HEK293 (cell line): ENCODE data around the gene CCDC85B.
A peak's percentile ranks its signal among the peaks of the same experiment; 100 is the strongest.

Experiments
- CTCF ChIA-PET: fragments of 350-600 bp; formaldehyde crosslinking; extraction: SDS; loops from one replicate; lab custom pipeline; 2021; ENCODE audit warnings: antibody characterized with exemption; lab: Yijun Ruan, JAX
- POLR2A ChIA-PET: fragments of 300-600 bp; formaldehyde crosslinking; extraction: SDS; loops from one replicate; lab custom pipeline; 2020; ENCODE audit warnings: antibody characterized with exemption, inconsistent platforms; lab: Yijun Ruan, JAX
- H3K27ac ChIP-seq: fragments of 200-500 bp; sonication (Bioruptor generic); 2 replicates; pipeline ENCODE4 v1.5.1; 2014; ENCODE audit warnings: low read depth, low read length, control low read depth, inconsistent platforms; ENCODE audit errors: extremely low read depth
- H3K36me3 ChIP-seq, 2 experiments: fragments of 200-500 bp in 1 of 2; sonication (Bioruptor generic) in 1 of 2; 1 replicate in 1 of 2; 2 replicates in 1 of 2; pipeline ENCODE4 v1.5.1; 2014 to 2017; ENCODE audit warnings: inconsistent platforms in 2 of 2, low read length in 2 of 2; ENCODE audit not compliant: control insufficient read depth in 2 of 2, insufficient read depth in 1 of 2
- H3K4me1 ChIP-seq: fragments of 200-500 bp; sonication (Bioruptor generic); 2 replicates; pipeline ENCODE4 v1.5.1; 2014; ENCODE audit warnings: mild to moderate bottlenecking, low read length, inconsistent platforms; ENCODE audit not compliant: control insufficient read depth, insufficient read depth
- H3K4me3 ChIP-seq: 2 replicates; pipeline ENCODE4 v1.5.1; 2011; ENCODE audit warnings: low read depth, mild to moderate bottlenecking, control low read depth, low read length, moderate library complexity
- H3K9me3 ChIP-seq: fragments of 200-500 bp; sonication (Bioruptor generic); 2 replicates; pipeline ENCODE4 v1.5.1; 2014; ENCODE audit warnings: low read depth, low read length, inconsistent platforms; ENCODE audit not compliant: control insufficient read depth, insufficient read depth
- FEZF1 ChIP-seq: fragments of 450-650 bp; formaldehyde crosslinking; IDR thresholded peaks from 2 replicates; pipeline ENCODE4 v1.5.1; 2016; ENCODE audit warnings: missing biosample characterization, missing genetic modification characterization
- REPIN1 ChIP-seq: fragments of 450-650 bp; formaldehyde crosslinking; IDR thresholded peaks from 2 replicates; pipeline ENCODE4 v1.5.1; 2017; ENCODE audit warnings: missing biosample characterization, missing genetic modification characterization, low read depth
- ZNF132 ChIP-seq: fragments of 450-650 bp; formaldehyde crosslinking; IDR thresholded peaks from 2 replicates; pipeline ENCODE4 v1.5.1; 2017; ENCODE audit warnings: missing biosample characterization, missing genetic modification characterization, borderline replicate concordance
- ZNF184 ChIP-seq: fragments of 450-650 bp; IDR thresholded peaks from 2 replicates; pipeline ENCODE4 v1.5.1; 2018; ENCODE audit warnings: missing biosample characterization, mild to moderate bottlenecking, missing genetic modification characterization
- ZNF2 ChIP-seq: fragments of 450-650 bp; formaldehyde crosslinking; IDR thresholded peaks from 2 replicates; pipeline ENCODE4 v1.5.1; 2016; ENCODE audit warnings: missing biosample characterization, missing genetic modification characterization
- ZNF221 ChIP-seq: fragments of 450-650 bp; formaldehyde crosslinking; IDR thresholded peaks from 2 replicates; pipeline ENCODE4 v1.5.1; 2017; ENCODE audit warnings: missing biosample characterization, missing genetic modification characterization, borderline replicate concordance
- ZNF239 ChIP-seq: fragments of 450-650 bp; formaldehyde crosslinking; IDR thresholded peaks from 2 replicates; pipeline ENCODE4 v1.5.1; 2016; ENCODE audit warnings: missing biosample characterization, missing genetic modification characterization
- ZNF544 ChIP-seq: fragments of 450-650 bp; formaldehyde crosslinking; IDR thresholded peaks from 2 replicates; pipeline ENCODE4 v1.5.0; 2017; ENCODE audit warnings: missing biosample characterization, missing genetic modification characterization
- ZNF596 ChIP-seq: fragments of 450-650 bp; IDR thresholded peaks from 2 replicates; pipeline ENCODE4 v1.5.0; 2018; ENCODE audit warnings: missing biosample characterization, mild to moderate bottlenecking, missing genetic modification characterization, moderate library complexity
- ZNF658 ChIP-seq: fragments of 450-650 bp; formaldehyde crosslinking; IDR thresholded peaks from 2 replicates; pipeline ENCODE4; 2016; ENCODE audit warnings: missing biosample characterization, missing genetic modification characterization
- TF ChIP-seq, protein P1 (sequence below): fragments of 450-650 bp; formaldehyde crosslinking; IDR thresholded peaks from 2 replicates; pipeline ENCODE4 v1.5.1; 2016; ENCODE audit warnings: missing biosample characterization, missing genetic modification characterization
- TF ChIP-seq, protein P2 (sequence below): fragments of 450-650 bp; formaldehyde crosslinking; IDR thresholded peaks from 2 replicates; pipeline ENCODE4 v1.5.1; 2017; ENCODE audit warnings: missing biosample characterization, missing genetic modification characterization
- TF ChIP-seq, protein P3 (sequence below): fragments of 450-650 bp; formaldehyde crosslinking; conservative IDR thresholded peaks from 2 replicates; pipeline ENCODE4 v1.5.1; 2016; ENCODE audit warnings: low read depth, missing biosample characterization, missing genetic modification characterization
- TF ChIP-seq, protein P4 (sequence below): fragments of 450-650 bp; formaldehyde crosslinking; IDR thresholded peaks from 2 replicates; pipeline ENCODE4 v1.5.1; 2017; ENCODE audit warnings: missing biosample characterization, missing genetic modification characterization
- TF ChIP-seq, protein P5 (sequence below): fragments of 450-650 bp; formaldehyde crosslinking; IDR thresholded peaks from 2 replicates; pipeline ENCODE4 v1.5.1; 2016; ENCODE audit warnings: missing biosample characterization, missing genetic modification characterization
- TF ChIP-seq, protein P6 (sequence below): fragments of 450-650 bp; formaldehyde crosslinking; IDR thresholded peaks from 2 replicates; pipeline ENCODE4 v1.5.0; 2017; ENCODE audit warnings: missing biosample characterization, missing genetic modification characterization, borderline replicate concordance

CCDC85B gene

DNA sequence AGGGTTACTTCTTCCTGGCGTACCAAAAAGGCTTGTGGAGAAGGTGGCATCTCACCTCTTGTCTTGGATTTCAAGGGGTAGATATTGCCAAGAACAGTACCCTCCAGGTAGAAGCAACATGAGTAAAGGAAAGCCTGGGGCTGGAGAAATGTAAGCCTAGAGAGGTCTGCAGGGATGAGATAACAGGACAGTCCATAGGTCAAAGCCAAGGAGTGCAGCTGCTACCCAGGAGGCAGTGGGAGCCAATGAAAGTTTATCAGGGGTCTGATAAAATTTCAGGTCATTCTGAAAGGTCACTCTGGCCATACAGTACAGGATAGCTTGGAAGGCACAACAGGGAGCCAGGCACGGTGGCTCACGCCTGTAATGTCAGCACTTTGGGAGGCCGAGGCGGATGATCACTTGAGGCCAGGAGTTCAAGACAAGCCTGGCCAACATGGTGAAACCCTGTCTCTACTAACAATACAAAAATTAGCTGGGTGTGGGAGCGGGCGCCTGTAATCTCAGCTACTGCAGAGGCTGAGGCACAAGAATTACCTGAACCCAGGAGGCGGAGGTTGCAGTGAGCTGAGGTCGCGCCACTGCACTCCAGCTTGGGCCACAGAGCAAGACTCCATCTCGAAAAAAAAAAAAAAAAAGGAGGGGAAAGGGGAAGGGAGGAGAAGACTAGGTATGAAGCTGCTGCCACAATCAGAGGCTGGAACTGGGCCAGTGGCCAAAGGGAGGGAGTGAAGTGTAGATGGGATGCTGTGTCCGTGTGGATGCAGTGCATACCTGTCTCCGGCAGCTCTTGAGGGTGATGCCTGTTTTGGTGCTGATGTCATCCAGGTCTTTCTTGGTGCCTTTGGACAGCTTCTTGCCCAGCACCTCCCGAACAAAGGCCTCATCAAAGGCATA lies 3.4 kb upstream of the CCDC85B start:
- TF ChIP-seq, protein P1, sequence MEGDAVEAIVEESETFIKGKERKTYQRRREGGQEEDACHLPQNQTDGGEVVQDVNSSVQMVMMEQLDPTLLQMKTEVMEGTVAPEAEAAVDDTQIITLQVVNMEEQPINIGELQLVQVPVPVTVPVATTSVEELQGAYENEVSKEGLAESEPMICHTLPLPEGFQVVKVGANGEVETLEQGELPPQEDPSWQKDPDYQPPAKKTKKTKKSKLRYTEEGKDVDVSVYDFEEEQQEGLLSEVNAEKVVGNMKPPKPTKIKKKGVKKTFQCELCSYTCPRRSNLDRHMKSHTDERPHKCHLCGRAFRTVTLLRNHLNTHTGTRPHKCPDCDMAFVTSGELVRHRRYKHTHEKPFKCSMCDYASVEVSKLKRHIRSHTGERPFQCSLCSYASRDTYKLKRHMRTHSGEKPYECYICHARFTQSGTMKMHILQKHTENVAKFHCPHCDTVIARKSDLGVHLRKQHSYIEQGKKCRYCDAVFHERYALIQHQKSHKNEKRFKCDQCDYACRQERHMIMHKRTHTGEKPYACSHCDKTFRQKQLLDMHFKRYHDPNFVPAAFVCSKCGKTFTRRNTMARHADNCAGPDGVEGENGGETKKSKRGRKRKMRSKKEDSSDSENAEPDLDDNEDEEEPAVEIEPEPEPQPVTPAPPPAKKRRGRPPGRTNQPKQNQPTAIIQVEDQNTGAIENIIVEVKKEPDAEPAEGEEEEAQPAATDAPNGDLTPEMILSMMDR (tag by site-specific recombination), result no peak
- TF ChIP-seq, protein P2, sequence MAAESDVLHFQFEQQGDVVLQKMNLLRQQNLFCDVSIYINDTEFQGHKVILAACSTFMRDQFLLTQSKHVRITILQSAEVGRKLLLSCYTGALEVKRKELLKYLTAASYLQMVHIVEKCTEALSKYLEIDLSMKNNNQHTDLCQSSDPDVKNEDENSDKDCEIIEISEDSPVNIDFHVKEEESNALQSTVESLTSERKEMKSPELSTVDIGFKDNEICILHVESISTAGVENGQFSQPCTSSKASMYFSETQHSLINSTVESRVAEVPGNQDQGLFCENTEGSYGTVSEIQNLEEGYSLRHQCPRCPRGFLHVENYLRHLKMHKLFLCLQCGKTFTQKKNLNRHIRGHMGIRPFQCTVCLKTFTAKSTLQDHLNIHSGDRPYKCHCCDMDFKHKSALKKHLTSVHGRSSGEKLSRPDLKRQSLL (tag by site-specific recombination), result no peak
- TF ChIP-seq FEZF1 (no peak), ZNF184 (tag by site-specific recombination) (no peak), ZNF2 (tag by site-specific recombination) (no peak), REPIN1 (no peak), ZNF239 (tag by site-specific recombination) (no peak), ZNF658 (tag by site-specific recombination) (no peak), ZNF221 (tag by site-specific recombination) (no peak), ZNF544 (no peak), ZNF132 (tag by site-specific recombination) (no peak), ZNF596 (tag by site-specific recombination) (no peak)
- TF ChIP-seq, protein P3, sequence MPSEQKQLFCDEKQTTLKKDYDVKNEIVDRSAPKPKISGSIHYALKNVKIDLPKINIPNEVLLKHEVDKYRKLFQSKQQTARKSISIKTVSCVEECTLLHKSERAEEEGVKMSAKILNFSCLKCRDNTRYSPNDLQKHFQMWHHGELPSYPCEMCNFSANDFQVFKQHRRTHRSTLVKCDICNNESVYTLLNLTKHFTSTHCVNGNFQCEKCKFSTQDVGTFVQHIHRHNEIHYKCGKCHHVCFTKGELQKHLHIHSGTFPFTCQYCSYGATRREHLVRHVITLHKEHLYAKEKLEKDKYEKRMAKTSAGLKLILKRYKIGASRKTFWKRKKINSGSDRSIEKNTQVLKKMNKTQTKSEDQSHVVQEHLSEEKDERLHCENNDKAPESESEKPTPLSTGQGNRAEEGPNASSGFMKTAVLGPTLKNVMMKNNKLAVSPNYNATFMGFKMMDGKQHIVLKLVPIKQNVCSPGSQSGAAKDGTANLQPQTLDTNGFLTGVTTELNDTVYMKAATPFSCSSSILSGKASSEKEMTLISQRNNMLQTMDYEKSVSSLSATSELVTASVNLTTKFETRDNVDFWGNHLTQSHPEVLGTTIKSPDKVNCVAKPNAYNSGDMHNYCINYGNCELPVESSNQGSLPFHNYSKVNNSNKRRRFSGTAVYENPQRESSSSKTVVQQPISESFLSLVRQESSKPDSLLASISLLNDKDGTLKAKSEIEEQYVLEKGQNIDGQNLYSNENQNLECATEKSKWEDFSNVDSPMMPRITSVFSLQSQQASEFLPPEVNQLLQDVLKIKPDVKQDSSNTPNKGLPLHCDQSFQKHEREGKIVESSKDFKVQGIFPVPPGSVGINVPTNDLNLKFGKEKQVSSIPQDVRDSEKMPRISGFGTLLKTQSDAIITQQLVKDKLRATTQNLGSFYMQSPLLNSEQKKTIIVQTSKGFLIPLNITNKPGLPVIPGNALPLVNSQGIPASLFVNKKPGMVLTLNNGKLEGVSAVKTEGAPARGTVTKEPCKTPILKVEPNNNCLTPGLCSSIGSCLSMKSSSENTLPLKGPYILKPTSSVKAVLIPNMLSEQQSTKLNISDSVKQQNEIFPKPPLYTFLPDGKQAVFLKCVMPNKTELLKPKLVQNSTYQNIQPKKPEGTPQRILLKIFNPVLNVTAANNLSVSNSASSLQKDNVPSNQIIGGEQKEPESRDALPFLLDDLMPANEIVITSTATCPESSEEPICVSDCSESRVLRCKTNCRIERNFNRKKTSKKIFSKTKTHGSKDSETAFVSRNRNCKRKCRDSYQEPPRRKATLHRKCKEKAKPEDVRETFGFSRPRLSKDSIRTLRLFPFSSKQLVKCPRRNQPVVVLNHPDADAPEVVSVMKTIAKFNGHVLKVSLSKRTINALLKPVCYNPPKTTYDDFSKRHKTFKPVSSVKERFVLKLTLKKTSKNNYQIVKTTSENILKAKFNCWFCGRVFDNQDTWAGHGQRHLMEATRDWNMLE, result no peak
- TF ChIP-seq, protein P4, sequence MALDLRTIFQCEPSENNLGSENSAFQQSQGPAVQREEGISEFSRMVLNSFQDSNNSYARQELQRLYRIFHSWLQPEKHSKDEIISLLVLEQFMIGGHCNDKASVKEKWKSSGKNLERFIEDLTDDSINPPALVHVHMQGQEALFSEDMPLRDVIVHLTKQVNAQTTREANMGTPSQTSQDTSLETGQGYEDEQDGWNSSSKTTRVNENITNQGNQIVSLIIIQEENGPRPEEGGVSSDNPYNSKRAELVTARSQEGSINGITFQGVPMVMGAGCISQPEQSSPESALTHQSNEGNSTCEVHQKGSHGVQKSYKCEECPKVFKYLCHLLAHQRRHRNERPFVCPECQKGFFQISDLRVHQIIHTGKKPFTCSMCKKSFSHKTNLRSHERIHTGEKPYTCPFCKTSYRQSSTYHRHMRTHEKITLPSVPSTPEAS (tag by site-specific recombination), result no peak
- TF ChIP-seq, protein P5, sequence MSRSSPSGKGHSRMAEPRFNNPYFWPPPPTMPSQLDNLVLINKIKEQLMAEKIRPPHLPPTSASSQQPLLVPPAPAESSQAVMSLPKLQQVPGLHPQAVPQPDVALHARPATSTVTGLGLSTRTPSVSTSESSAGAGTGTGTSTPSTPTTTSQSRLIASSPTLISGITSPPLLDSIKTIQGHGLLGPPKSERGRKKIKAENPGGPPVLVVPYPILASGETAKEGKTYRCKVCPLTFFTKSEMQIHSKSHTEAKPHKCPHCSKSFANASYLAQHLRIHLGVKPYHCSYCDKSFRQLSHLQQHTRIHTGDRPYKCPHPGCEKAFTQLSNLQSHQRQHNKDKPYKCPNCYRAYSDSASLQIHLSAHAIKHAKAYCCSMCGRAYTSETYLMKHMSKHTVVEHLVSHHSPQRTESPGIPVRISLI (tag by site-specific recombination), result no peak
- TF ChIP-seq, protein P6, sequence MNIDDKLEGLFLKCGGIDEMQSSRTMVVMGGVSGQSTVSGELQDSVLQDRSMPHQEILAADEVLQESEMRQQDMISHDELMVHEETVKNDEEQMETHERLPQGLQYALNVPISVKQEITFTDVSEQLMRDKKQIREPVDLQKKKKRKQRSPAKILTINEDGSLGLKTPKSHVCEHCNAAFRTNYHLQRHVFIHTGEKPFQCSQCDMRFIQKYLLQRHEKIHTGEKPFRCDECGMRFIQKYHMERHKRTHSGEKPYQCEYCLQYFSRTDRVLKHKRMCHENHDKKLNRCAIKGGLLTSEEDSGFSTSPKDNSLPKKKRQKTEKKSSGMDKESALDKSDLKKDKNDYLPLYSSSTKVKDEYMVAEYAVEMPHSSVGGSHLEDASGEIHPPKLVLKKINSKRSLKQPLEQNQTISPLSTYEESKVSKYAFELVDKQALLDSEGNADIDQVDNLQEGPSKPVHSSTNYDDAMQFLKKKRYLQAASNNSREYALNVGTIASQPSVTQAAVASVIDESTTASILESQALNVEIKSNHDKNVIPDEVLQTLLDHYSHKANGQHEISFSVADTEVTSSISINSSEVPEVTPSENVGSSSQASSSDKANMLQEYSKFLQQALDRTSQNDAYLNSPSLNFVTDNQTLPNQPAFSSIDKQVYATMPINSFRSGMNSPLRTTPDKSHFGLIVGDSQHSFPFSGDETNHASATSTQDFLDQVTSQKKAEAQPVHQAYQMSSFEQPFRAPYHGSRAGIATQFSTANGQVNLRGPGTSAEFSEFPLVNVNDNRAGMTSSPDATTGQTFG, result no peak
- TF ChIP-seq, all 188 proteins: peak for 0
- CTCF ChIA-PET, result interaction anchor here (0.6 to 9.5 kb wide), 24 partner anchors 9 to 180 kb away, joined by 3 to 189 read pairs (median 5); partner anchors contain the start of genes CFL1, FOSL1, KAT5 and MUS81
- no peaks in the 10 kb centered on the region for H3K9me3 ChIP-seq
- no peaks in the 10 kb centered on the region for H3K4me1 ChIP-seq
- H3K27ac ChIP-seq, result peak overlapping the region; percentile 1; the same call in 1 of the 2 replicates
- H3K36me3 ChIP-seq, result peaks cover 0 to 50% of the 10 kb centered on the region in 2 experiments; a peak in 2 of 3 replicates
- POLR2A ChIA-PET, result interaction anchor here (1.4 to 6.1 kb wide), 6 partner anchors 13 to 225 kb away, joined by 4 to 121 read pairs (median 16); partner anchors contain the start of genes CFL1, FOSL1, MUS81 and RELA
- H3K4me3 ChIP-seq, result peak overlapping the region; percentile 87
